T-helper 2 cell treated with Interferon-gamma antibody and Interleukin-4, amounts not matched to agents 5 μg/mL and 100 μg/mL, for 36 hours (primary cell): ENCODE data around the gene DPM2.

Source experiments
- DNase-seq: peaks from one replicate; pipeline ENCODE4 v3.0.0; 2021; ENCODE audit warnings: low spot score
- H3K27ac Mint-ChIP-seq: one replicate; pipeline ENCODE4 v1.8.0; 2021; ENCODE audit warnings: mild to moderate bottlenecking, mixed read lengths
- H3K27me3 Mint-ChIP-seq: one replicate; pipeline ENCODE4 v1.8.0; 2021; ENCODE audit warnings: low read depth, mixed read lengths
- H3K36me3 Mint-ChIP-seq: one replicate; pipeline ENCODE4 v1.8.0; 2021; ENCODE audit warnings: low read depth, mixed read lengths
- H3K4me1 Mint-ChIP-seq: one replicate; pipeline ENCODE4 v1.8.0; 2021; ENCODE audit warnings: low read depth, mixed read lengths
- H3K4me3 Mint-ChIP-seq: one replicate; pipeline ENCODE4 v1.8.0; 2022; ENCODE audit warnings: mild to moderate bottlenecking, moderate library complexity, mixed read lengths
- H3K9me3 Mint-ChIP-seq: one replicate; pipeline ENCODE4 v1.8.0; 2021; ENCODE audit warnings: mixed read lengths

Gene DPM2

GRCh38 chr9:127968042-127968441 is 30.4 kb upstream of the DPM2 start:
- Mint-ChIP-seq H3K4me1 (peaks cover 88% of the 10 kb centered on the region), H3K36me3 (peaks cover 75% of the 10 kb centered on the region), H3K27ac (peak overlapping the region; percentile 97), H3K9me3 (no peaks in the 10 kb centered on the region), H3K27me3 (no peaks in the 10 kb centered on the region), H3K4me3 (peak overlapping the region; percentile 96)
- no peak for DNase-seq

GRCh38 chr9:127967151-127967809 is 29.6 kb upstream of the DPM2 start:
- peaks cover 77% of the 10 kb centered on the region for H3K36me3 Mint-ChIP-seq
- no peak for DNase-seq
- H3K4me1 Mint-ChIP-seq, result peaks cover 88% of the 10 kb centered on the region
- peak overlapping the region; percentile 53 for H3K27ac Mint-ChIP-seq
- H3K27me3 Mint-ChIP-seq, result no peaks in the 10 kb centered on the region
- no peaks in the 10 kb centered on the region for H3K9me3 Mint-ChIP-seq
- peak overlapping the region; percentile 52 for H3K4me3 Mint-ChIP-seq

- peaks cover 87% of the 10 kb centered on the region for H3K4me1 Mint-ChIP-seq
- peak overlapping the region; percentile 26 for H3K27ac Mint-ChIP-seq
- peak overlapping the region; percentile 42 for H3K4me3 Mint-ChIP-seq
- peaks cover 78% of the 10 kb centered on the region for H3K36me3 Mint-ChIP-seq
- no peaks in the 10 kb centered on the region for H3K9me3 Mint-ChIP-seq
- H3K27me3 Mint-ChIP-seq, result no peaks in the 10 kb centered on the region
- no peak for DNase-seq
Measured at GRCh38 chr9:127966416-127967150, 28.9 kb upstream of the DPM2 start.

- Mint-ChIP-seq H3K4me3 (peak overlapping the region; percentile 70), H3K9me3 (no peaks in the 10 kb centered on the region)
Measured at GRCh38 chr9:127965953-127966352, 28.3 kb upstream of the DPM2 start.

GRCh38 chr9:127963359-127964064 is 25.9 kb upstream of the DPM2 start:
- no peak for DNase-seq
- H3K4me3 Mint-ChIP-seq, result peak overlapping the region; percentile 12
- H3K36me3 Mint-ChIP-seq, result peaks cover 76% of the 10 kb centered on the region
- peaks cover 86% of the 10 kb centered on the region for H3K4me1 Mint-ChIP-seq
- H3K27me3 Mint-ChIP-seq, result no peaks in the 10 kb centered on the region
- H3K27ac Mint-ChIP-seq, result no peak overlapping the region
- H3K9me3 Mint-ChIP-seq, result no peaks in the 10 kb centered on the region

More at GRCh38 chr9:127965953-127966352, 28.3 kb upstream of the DPM2 start:
- H3K36me3 Mint-ChIP-seq, result peaks cover 79% of the 10 kb centered on the region
- no peak for DNase-seq
- peaks cover 88% of the 10 kb centered on the region for H3K4me1 Mint-ChIP-seq
- no peak overlapping the region for H3K27ac Mint-ChIP-seq
- H3K27me3 Mint-ChIP-seq, result no peaks in the 10 kb centered on the region

- no peak for DNase-seq
- Mint-ChIP-seq H3K36me3 (peaks cover 74% of the 10 kb centered on the region), H3K4me3 (peak overlapping the region; percentile 12), H3K27me3 (no peaks in the 10 kb centered on the region), H3K27ac (peak overlapping the region; percentile 5), H3K9me3 (no peaks in the 10 kb centered on the region), H3K4me1 (peaks cover 85% of the 10 kb centered on the region)
Measured at GRCh38 chr9:127963041-127963358, 25.3 kb upstream of the DPM2 start.

GRCh38 chr9:127962278-127962677 is 24.6 kb upstream of the DPM2 start:
- H3K9me3 Mint-ChIP-seq, result no peaks in the 10 kb centered on the region
- H3K27ac Mint-ChIP-seq, result no peak overlapping the region
- H3K36me3 Mint-ChIP-seq, result peaks cover 72% of the 10 kb centered on the region
- no peaks in the 10 kb centered on the region for H3K27me3 Mint-ChIP-seq
- H3K4me1 Mint-ChIP-seq, result peaks cover 82% of the 10 kb centered on the region
- no peak for DNase-seq
- no peak overlapping the region for H3K4me3 Mint-ChIP-seq

- peaks cover 74% of the 10 kb centered on the region for H3K36me3 Mint-ChIP-seq
- H3K27me3 Mint-ChIP-seq, result no peaks in the 10 kb centered on the region
- H3K27ac Mint-ChIP-seq, result peak overlapping the region; percentile 34
- H3K4me3 Mint-ChIP-seq, result peak overlapping the region; percentile 53
- no peak for DNase-seq
- peaks cover 80% of the 10 kb centered on the region for H3K4me1 Mint-ChIP-seq
- no peaks in the 10 kb centered on the region for H3K9me3 Mint-ChIP-seq
Measured at GRCh38 chr9:127961613-127962155, 24.0 kb upstream of the DPM2 start.

GRCh38 chr9:127961155-127961490 is 23.5 kb upstream of the DPM2 start:
- peak overlapping the region; percentile 53 for H3K4me3 Mint-ChIP-seq

GRCh38 chr9:127960410-127961154 is 22.9 kb upstream of the DPM2 start:
- no peaks in the 10 kb centered on the region for H3K27me3 Mint-ChIP-seq
- H3K27ac Mint-ChIP-seq, result peak overlapping the region; percentile 47
- no peak for DNase-seq
- peak overlapping the region; percentile 2 for H3K4me3 Mint-ChIP-seq
- peaks cover 76% of the 10 kb centered on the region for H3K36me3 Mint-ChIP-seq
- peaks cover 78% of the 10 kb centered on the region for H3K4me1 Mint-ChIP-seq
- H3K9me3 Mint-ChIP-seq, result no peaks in the 10 kb centered on the region

More at GRCh38 chr9:127961155-127961490, 23.5 kb upstream of the DPM2 start:
- peaks cover 74% of the 10 kb centered on the region for H3K36me3 Mint-ChIP-seq
- peaks cover 77% of the 10 kb centered on the region for H3K4me1 Mint-ChIP-seq
- H3K27me3 Mint-ChIP-seq, result no peaks in the 10 kb centered on the region
- no peak for DNase-seq
- no peaks in the 10 kb centered on the region for H3K9me3 Mint-ChIP-seq
- H3K27ac Mint-ChIP-seq, result peak overlapping the region; percentile 34

GRCh38 chr9:127959841-127960409 is 22.3 kb upstream of the DPM2 start:
- H3K4me3 Mint-ChIP-seq, result peak overlapping the region; percentile 2
- peaks cover 74% of the 10 kb centered on the region for H3K36me3 Mint-ChIP-seq
- no peaks in the 10 kb centered on the region for H3K9me3 Mint-ChIP-seq
- H3K27ac Mint-ChIP-seq, result peak overlapping the region; percentile 39
- no peak for DNase-seq
- no peaks in the 10 kb centered on the region for H3K27me3 Mint-ChIP-seq
- peaks cover 75% of the 10 kb centered on the region for H3K4me1 Mint-ChIP-seq

- no peak for DNase-seq
- peak overlapping the region; percentile 2 for H3K4me3 Mint-ChIP-seq
- no peaks in the 10 kb centered on the region for H3K9me3 Mint-ChIP-seq
- no peaks in the 10 kb centered on the region for H3K27me3 Mint-ChIP-seq
- H3K36me3 Mint-ChIP-seq, result peaks cover 72% of the 10 kb centered on the region
- peaks cover 78% of the 10 kb centered on the region for H3K4me1 Mint-ChIP-seq
- peak overlapping the region; percentile 37 for H3K27ac Mint-ChIP-seq
Measured at GRCh38 chr9:127959398-127959797, 21.7 kb upstream of the DPM2 start.

GRCh38 chr9:127958728-127959127 is 21.1 kb upstream of the DPM2 start:
- H3K36me3 Mint-ChIP-seq, result peaks cover 72% of the 10 kb centered on the region
- DNase-seq, result no peak
- peak overlapping the region; percentile 12 for H3K27ac Mint-ChIP-seq
- H3K4me1 Mint-ChIP-seq, result peaks cover 78% of the 10 kb centered on the region
- H3K4me3 Mint-ChIP-seq, result peak overlapping the region; percentile 1
- no peaks in the 10 kb centered on the region for H3K9me3 Mint-ChIP-seq
- H3K27me3 Mint-ChIP-seq, result no peaks in the 10 kb centered on the region
